GM20000 (cell line): ENCODE results near the gene TM7SF3.

Experiments used
- DNase-seq: peaks from one replicate; pipeline ENCODE4 v3.0.0; 2012; ENCODE audit warnings: low spot score
- CTCF ChIP-seq: IDR thresholded peaks from 2 replicates; pipeline ENCODE4 v1.5.1; 2012; ENCODE audit warnings: mild to moderate bottlenecking, control low read depth; ENCODE audit errors: extremely low read depth, missing control alignments

Gene TM7SF3

GRCh38 chr12:27014085-27014858, at the start of gene TM7SF3:
TM7SF3 (minus strand) TSS chr12:27014384; CDS start chr12:27014168, 216 bp downstream.
- peak; percentile 97 for TF ChIP-seq CTCF
- DNase-seq = peak; percentile 97

GRCh38 chr12:27063250-27063851, 49.2 kb upstream of the TM7SF3 start:
- no peak for TF ChIP-seq CTCF
- no peak for DNase-seq

GRCh38 chr12:27061317-27061716, 47.1 kb upstream of the TM7SF3 start:
- no peak for TF ChIP-seq CTCF
- DNase-seq = no peak

GRCh38 chr12:27060740-27061139, 46.6 kb upstream of the TM7SF3 start:
- DNase-seq = no peak
- TF ChIP-seq CTCF = no peak

GRCh38 chr12:27057543-27057942, 43.4 kb upstream of the TM7SF3 start:
- no peak for DNase-seq
- no peak for TF ChIP-seq CTCF

GRCh38 chr12:27055966-27056365, 41.8 kb upstream of the TM7SF3 start:
- TF ChIP-seq CTCF = no peak
- DNase-seq = no peak

- no peak for DNase-seq
- TF ChIP-seq CTCF = no peak
These were observed 38.6 kb upstream of the TM7SF3 start for GRCh38 chr12:27052742-27053141.
